Measurements from ENCODE around the gene TCP11.

Gene TCP11

GRCh38 chr6:35084041-35084491, 57.1 kb downstream of the TCP11 start:
- H3K4me3 ChIP-seq (ENCODE audit: low read length), result no peak overlapping the region
- no peaks in the 10 kb centered on the region for H3K9me3 ChIP-seq (replicated peaks; ENCODE audit: low read length)
- H3K4me1 ChIP-seq (ENCODE audit: control insufficient read depth, insufficient read depth, low read length), result no peaks in the 10 kb centered on the region
- H3K27me3 ChIP-seq (ENCODE audit: control insufficient read depth, insufficient read depth, low read length), result no peaks in the 10 kb centered on the region
- H3K9ac ChIP-seq (ENCODE audit: low read depth, low read length), result no peak overlapping the region
- H3K36me3 ChIP-seq (ENCODE audit: insufficient read depth, low read length), result peaks cover 27% of the 10 kb centered on the region
- no peak overlapping the region for H3K4me2 ChIP-seq (ENCODE audit: low read length)

- Histone ChIP-seq H3K36me3 (ENCODE audit: insufficient read depth, low read length) (peaks cover 25% of the 10 kb centered on the region), H3K9ac (ENCODE audit: low read depth, low read length) (no peak overlapping the region), H3K27me3 (ENCODE audit: control insufficient read depth, insufficient read depth, low read length) (no peaks in the 10 kb centered on the region)
These were observed 57.6 kb downstream of the TCP11 start for GRCh38 chr6:35083507-35083906.

GRCh38 chr6:35082733-35083403, 58.3 kb downstream of the TCP11 start:
- Histone ChIP-seq H3K36me3 (ENCODE audit: insufficient read depth, low read length) (peaks cover 21% of the 10 kb centered on the region), H3K27me3 (ENCODE audit: control insufficient read depth, insufficient read depth, low read length) (no peaks in the 10 kb centered on the region), H3K9me3 (replicated peaks; ENCODE audit: low read length) (no peaks in the 10 kb centered on the region), H3K4me2 (ENCODE audit: low read length) (no peak overlapping the region), H3K4me1 (ENCODE audit: control insufficient read depth, insufficient read depth, low read length) (no peaks in the 10 kb centered on the region), H3K9ac (ENCODE audit: low read depth, low read length) (no peak overlapping the region), H3K4me3 (ENCODE audit: low read length) (no peak overlapping the region)

More at GRCh38 chr6:35083507-35083906, 57.6 kb downstream of the TCP11 start:
- Histone ChIP-seq H3K4me3 (ENCODE audit: low read length) (no peak overlapping the region), H3K4me1 (ENCODE audit: control insufficient read depth, insufficient read depth, low read length) (no peaks in the 10 kb centered on the region), H3K4me2 (ENCODE audit: low read length) (no peak overlapping the region), H3K9me3 (replicated peaks; ENCODE audit: low read length) (no peaks in the 10 kb centered on the region)

GRCh38 chr6:35082046-35082732, 59.0 kb downstream of the TCP11 start:
- no peak overlapping the region for H3K9ac ChIP-seq (ENCODE audit: low read depth, low read length)

GRCh38 chr6:35081426-35081851, 59.7 kb downstream of the TCP11 start:
- Histone ChIP-seq H3K4me1 (ENCODE audit: control insufficient read depth, insufficient read depth, low read length) (no peaks in the 10 kb centered on the region), H3K4me2 (ENCODE audit: low read length) (no peak overlapping the region), H3K4me3 (ENCODE audit: low read length) (no peak overlapping the region), H3K27me3 (ENCODE audit: control insufficient read depth, insufficient read depth, low read length) (no peaks in the 10 kb centered on the region), H3K9me3 (replicated peaks; ENCODE audit: low read length) (no peaks in the 10 kb centered on the region), H3K9ac (ENCODE audit: low read depth, low read length) (no peak overlapping the region), H3K36me3 (ENCODE audit: insufficient read depth, low read length) (peaks cover 8% of the 10 kb centered on the region)

More at GRCh38 chr6:35082046-35082732, 59.0 kb downstream of the TCP11 start:
- no peak overlapping the region for H3K4me2 ChIP-seq (ENCODE audit: low read length)
- H3K9me3 ChIP-seq (replicated peaks; ENCODE audit: low read length), result no peaks in the 10 kb centered on the region
- no peaks in the 10 kb centered on the region for H3K27me3 ChIP-seq (ENCODE audit: control insufficient read depth, insufficient read depth, low read length)
- peaks cover 15% of the 10 kb centered on the region for H3K36me3 ChIP-seq (ENCODE audit: insufficient read depth, low read length)
- H3K4me3 ChIP-seq (ENCODE audit: low read length), result no peak overlapping the region
- H3K4me1 ChIP-seq (ENCODE audit: control insufficient read depth, insufficient read depth, low read length), result no peaks in the 10 kb centered on the region

GRCh38 chr6:35080821-35081425, 60.2 kb downstream of the TCP11 start:
- H3K4me1 ChIP-seq (ENCODE audit: control insufficient read depth, insufficient read depth, low read length), result no peaks in the 10 kb centered on the region
- no peak overlapping the region for H3K4me3 ChIP-seq (ENCODE audit: low read length)
- H3K36me3 ChIP-seq (ENCODE audit: insufficient read depth, low read length), result peaks cover 5% of the 10 kb centered on the region

GRCh38 chr6:35080016-35080680, 61.0 kb downstream of the TCP11 start:
- H3K36me3 ChIP-seq (ENCODE audit: insufficient read depth, low read length), result peaks cover 5% of the 10 kb centered on the region
- H3K9me3 ChIP-seq (replicated peaks; ENCODE audit: low read length), result no peaks in the 10 kb centered on the region
- no peaks in the 10 kb centered on the region for H3K27me3 ChIP-seq (ENCODE audit: control insufficient read depth, insufficient read depth, low read length)
- H3K4me2 ChIP-seq (ENCODE audit: low read length), result no peak overlapping the region
- H3K4me1 ChIP-seq (ENCODE audit: control insufficient read depth, insufficient read depth, low read length), result no peaks in the 10 kb centered on the region
- H3K4me3 ChIP-seq (ENCODE audit: low read length), result no peak overlapping the region
- H3K9ac ChIP-seq (ENCODE audit: low read depth, low read length), result no peak overlapping the region

More at GRCh38 chr6:35080821-35081425, 60.2 kb downstream of the TCP11 start:
- no peak overlapping the region for H3K9ac ChIP-seq (ENCODE audit: low read depth, low read length)
- H3K27me3 ChIP-seq (ENCODE audit: control insufficient read depth, insufficient read depth, low read length), result no peaks in the 10 kb centered on the region
- H3K4me2 ChIP-seq (ENCODE audit: low read length), result no peak overlapping the region
- H3K9me3 ChIP-seq (replicated peaks; ENCODE audit: low read length), result no peaks in the 10 kb centered on the region

GRCh38 chr6:35079311-35080000, 61.7 kb downstream of the TCP11 start:
- Histone ChIP-seq H3K9me3 (replicated peaks; ENCODE audit: low read length) (no peaks in the 10 kb centered on the region), H3K4me3 (ENCODE audit: low read length) (no peak overlapping the region), H3K4me2 (ENCODE audit: low read length) (no peak overlapping the region), H3K27me3 (ENCODE audit: control insufficient read depth, insufficient read depth, low read length) (no peaks in the 10 kb centered on the region), H3K4me1 (ENCODE audit: control insufficient read depth, insufficient read depth, low read length) (no peaks in the 10 kb centered on the region), H3K9ac (ENCODE audit: low read depth, low read length) (no peak overlapping the region), H3K36me3 (ENCODE audit: insufficient read depth, low read length) (peaks cover 5% of the 10 kb centered on the region)

- no peak overlapping the region for H3K9ac ChIP-seq (ENCODE audit: low read depth, low read length)
- H3K4me3 ChIP-seq (ENCODE audit: low read length), result no peak overlapping the region
- peaks cover 5% of the 10 kb centered on the region for H3K36me3 ChIP-seq (ENCODE audit: insufficient read depth, low read length)
- no peak overlapping the region for H3K4me2 ChIP-seq (ENCODE audit: low read length)
- H3K9me3 ChIP-seq (replicated peaks; ENCODE audit: low read length), result no peaks in the 10 kb centered on the region
- no peaks in the 10 kb centered on the region for H3K4me1 ChIP-seq (ENCODE audit: control insufficient read depth, insufficient read depth, low read length)
- no peaks in the 10 kb centered on the region for H3K27me3 ChIP-seq (ENCODE audit: control insufficient read depth, insufficient read depth, low read length)
These were observed 62.2 kb downstream of the TCP11 start for GRCh38 chr6:35078896-35079295.

GRCh38 chr6:35078226-35078850, 62.8 kb downstream of the TCP11 start:
- Histone ChIP-seq H3K27me3 (ENCODE audit: control insufficient read depth, insufficient read depth, low read length) (no peaks in the 10 kb centered on the region), H3K4me1 (ENCODE audit: control insufficient read depth, insufficient read depth, low read length) (no peaks in the 10 kb centered on the region), H3K4me2 (ENCODE audit: low read length) (no peak overlapping the region), H3K9ac (ENCODE audit: low read depth, low read length) (no peak overlapping the region), H3K36me3 (ENCODE audit: insufficient read depth, low read length) (peaks cover 4% of the 10 kb centered on the region), H3K9me3 (replicated peaks; ENCODE audit: low read length) (no peaks in the 10 kb centered on the region), H3K4me3 (ENCODE audit: low read length) (no peak overlapping the region)

All from skeletal muscle satellite cell (primary cell).